GM21447 (cell line): ENCODE results near the gene ADGRE3.
"Not testable (repeated sequence)": the region's sequence is repeated elsewhere in the genome, so short reads cannot be mapped to it uniquely, and the experiment has no call there.

ENCODE experiments used
- ATAC-seq: cut with Tn5 transposase; IDR thresholded peaks from one replicate; pipeline ENCODE4 v1.9.1; 2021; ENCODE audit not compliant: unreplicated experiment

ADGRE3 gene

GRCh38 chr19:14603990-14604387, 70.7 kb downstream of the ADGRE3 start:
- ATAC-seq, result peak; percentile 84

DNA sequence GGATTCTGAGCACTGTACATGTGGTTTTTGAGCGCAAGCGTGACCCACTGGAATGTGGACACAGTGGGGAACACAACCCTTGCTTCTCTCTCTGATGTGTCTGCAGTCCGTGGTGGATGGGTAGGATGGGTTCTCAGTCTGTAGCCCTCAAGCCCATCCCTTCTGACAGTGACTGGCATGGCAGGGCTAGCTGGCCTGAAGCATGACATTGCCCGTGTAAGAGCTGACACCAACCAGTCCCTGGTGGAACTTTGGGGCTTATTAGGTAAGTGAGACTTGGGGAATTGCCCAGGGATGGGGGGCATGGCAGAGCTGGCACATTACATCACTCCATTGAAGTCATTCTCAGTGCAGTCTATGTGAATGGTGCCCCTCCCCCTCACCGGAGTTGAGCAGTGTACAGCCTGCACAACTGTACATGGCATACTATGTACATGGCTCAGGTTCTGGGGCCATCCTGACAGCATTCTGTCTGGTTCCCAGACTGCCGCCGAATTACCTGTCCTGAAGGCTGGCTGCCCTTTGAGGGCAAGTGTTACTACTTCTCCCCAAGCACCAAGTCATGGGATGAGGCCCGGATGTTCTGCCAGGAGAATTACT, 75.0 kb downstream of the ADGRE3 start:
- no peak for ATAC-seq

GRCh38 chr19:14595558-14595957, 79.1 kb downstream of the ADGRE3 start:
- no peak for ATAC-seq

DNA sequence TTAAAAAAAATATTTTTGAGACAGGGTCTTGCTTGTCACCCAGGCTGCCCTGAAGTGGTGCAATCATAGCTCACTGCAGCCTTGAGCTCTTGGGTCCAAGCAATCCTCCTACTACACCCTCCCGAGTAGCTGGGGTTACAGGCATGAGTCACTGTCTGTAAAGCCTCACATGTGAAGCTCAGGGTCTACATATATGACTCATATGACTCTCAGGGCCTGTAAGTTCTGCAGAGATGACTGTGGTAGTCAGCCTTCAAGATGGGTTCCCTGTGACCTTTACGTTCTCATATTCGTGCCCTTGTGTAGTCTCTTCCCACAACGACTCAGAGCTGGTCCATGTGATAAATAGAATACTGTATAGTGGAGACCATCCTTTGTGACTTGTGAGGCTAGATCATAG, 85.2 kb downstream of the ADGRE3 start:
- ATAC-seq, result not testable (repeated sequence)

DNA sequence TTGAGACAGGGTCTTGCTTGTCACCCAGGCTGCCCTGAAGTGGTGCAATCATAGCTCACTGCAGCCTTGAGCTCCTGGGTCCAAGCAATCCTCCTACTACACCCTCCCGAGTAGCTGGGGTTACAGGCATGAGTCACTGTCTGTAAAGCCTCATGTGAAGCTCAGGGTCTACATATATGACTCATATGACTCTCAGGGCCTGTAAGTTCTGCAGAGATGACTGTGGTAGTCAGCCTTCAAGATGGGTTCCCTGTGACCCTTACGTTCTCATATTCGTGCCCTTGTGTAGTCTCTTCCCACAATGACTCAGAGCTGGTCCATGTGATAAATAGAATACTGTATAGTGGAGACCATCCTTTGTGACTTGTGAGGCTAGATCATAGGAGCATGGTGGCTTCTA, 89.5 kb downstream of the ADGRE3 start:
- ATAC-seq, result peak; percentile 49

- not testable (repeated sequence) for ATAC-seq
Observed at GRCh38 chr19:14584372-14584771, 90.3 kb downstream of the ADGRE3 start.

GRCh38 chr19:14582894-14583340, 91.7 kb downstream of the ADGRE3 start, which contains the start of gene CLEC17A:
Gene CLEC17A (plus strand): TSS chr19:14583084. CDS start chr19:14583161, 77 bp downstream.
- ATAC-seq, result peak; percentile 36

DNA sequence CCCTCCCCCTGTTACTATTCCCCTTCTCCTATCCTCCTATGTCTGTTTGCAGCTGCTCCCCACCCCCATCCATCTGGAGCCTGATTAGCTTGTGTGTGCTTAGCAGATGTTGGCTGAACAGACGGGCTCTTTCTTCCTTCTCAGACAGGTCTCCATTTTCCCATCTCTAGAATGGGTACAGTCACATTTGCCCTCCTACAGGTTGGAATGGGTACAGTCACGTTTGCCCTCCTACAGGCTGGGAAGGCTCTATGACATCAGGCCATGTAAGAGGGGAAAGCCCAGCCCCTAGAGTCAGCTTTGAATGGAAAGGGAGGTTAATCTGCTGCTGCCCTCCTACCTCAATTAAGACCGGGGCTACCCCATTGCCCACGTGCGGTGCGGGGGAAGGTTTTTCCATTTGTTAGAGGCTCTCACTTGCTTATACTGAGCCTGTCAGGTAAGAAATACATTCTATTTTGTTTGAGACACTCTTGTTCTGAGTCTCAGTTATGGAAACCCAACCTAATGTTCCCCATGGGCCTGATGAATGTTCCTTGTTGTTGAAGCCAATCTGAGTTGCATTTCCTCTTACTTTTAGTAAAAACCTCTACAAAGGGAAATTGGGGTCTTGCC, 93.9 kb downstream of the ADGRE3 start:
- ATAC-seq, result no peak

- ATAC-seq, result peak; percentile 38
Observed at GRCh38 chr19:14577885-14578427, 96.7 kb downstream of the ADGRE3 start.

DNA sequence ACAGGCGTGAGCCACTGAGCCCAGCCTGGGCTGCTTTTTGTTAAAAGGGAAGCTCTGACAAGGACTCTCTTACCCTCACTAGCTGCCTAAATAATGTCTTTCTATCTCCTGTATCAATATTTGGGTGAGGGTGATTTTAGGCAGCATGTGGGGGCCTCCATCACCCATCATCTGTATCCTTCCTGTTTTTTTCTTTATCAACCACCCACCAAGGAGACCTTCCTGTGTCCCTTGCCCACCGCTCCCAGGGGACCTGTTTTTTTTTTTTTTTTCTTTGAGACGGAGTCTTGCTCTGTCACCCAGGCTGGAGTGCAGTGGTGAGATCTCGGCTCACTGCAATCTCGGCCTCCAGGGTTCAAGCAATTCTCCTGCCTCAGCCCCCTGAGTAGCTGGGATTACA, 97.4 kb downstream of the ADGRE3 start:
- ATAC-seq, result no peak

GRCh38 chr19:14576363-14576762, 98.3 kb downstream of the ADGRE3 start:
- ATAC-seq, result no peak

- ATAC-seq, result no peak
Observed at GRCh38 chr19:14575428-14575980, 99.1 kb downstream of the ADGRE3 start.

DNA sequence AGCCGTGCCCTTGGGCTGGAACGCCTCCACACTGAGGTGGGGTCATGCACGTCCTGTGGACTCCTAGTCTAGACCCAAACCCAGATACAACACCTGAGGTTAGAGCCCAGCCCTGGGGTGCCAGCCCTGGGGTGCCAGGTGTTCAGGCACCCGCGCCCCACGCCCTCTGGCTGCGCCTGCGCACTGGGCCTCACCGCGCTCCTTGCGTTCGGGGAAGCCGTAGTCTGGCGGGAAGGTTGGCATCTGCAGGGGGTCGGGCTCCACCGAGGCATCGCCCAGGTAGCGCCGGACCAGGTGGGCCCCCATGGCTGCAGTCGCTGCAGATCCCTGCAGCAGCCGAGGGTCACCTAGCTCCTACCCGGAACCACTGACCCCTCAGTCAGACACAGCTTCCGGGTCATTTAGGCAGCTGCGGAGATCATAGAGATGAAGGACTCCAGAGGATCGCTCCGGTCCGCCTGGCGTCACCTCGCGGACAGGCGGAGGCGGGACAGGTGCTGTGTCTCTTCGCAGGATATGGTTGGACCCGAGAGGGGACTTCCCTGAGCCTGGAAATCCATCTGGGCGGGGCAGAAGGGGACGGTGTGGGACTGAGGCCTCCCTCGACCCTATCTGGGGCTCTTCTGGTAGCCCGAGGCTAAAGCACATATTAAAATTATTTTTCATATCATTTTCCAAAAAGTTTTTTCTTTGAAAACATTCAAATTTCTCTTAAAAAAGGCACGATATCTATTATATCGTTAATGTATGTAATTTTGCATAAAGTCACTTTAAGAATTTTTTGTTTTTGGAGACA, 102.8 kb downstream of the ADGRE3 start, which contains the start of gene NDUFB7:
NDUFB7 (minus strand) TSS at position 372 of the 796 bp plus-strand sequence; CDS start at position 306, 66 bp downstream.
- peak; percentile 82 for ATAC-seq

- no peak for ATAC-seq
Observed at GRCh38 chr19:14570864-14571527, 103.6 kb downstream of the ADGRE3 start.
